Spleen (tissue), 7 donors: ENCODE results near the gene FBXW4.

Experiments
- POLR2A ChIP-seq, 3 donors: fragments of 450-650 bp; IDR thresholded peaks; one replicate each; pipeline ENCODE4 v1.5.1; 2017; ENCODE audit warnings: antibody characterized with exemption in 3 of 3, mild to moderate bottlenecking in 1 of 3
- TF ChIP-seq, protein P1 (sequence below), 11 experiments: fragments of 200-600 bp in 7 of 11; fragments of 450-650 bp in 4 of 11; sonication (generic) in 4 of 11; IDR thresholded peaks in 8 of 11; conservative IDR thresholded peaks in 3 of 11; 1 replicate in 7 of 11; 2 replicates in 4 of 11; pipeline versions ENCODE4 v1.4.0 to v1.8.0; 2016 to 2021; ENCODE audit warnings: antibody characterized with exemption in 11 of 11, inconsistent platforms in 4 of 11, mild to moderate bottlenecking in 1 of 11
- donor health status: DM: no; HTN: no; CAD: no; lungs with moderate emphysema.
- donor health status: DM: no; HTN: no; CAD: no.
- donor health status: DM: no; HTN: no; CAD: no.

DNA sequence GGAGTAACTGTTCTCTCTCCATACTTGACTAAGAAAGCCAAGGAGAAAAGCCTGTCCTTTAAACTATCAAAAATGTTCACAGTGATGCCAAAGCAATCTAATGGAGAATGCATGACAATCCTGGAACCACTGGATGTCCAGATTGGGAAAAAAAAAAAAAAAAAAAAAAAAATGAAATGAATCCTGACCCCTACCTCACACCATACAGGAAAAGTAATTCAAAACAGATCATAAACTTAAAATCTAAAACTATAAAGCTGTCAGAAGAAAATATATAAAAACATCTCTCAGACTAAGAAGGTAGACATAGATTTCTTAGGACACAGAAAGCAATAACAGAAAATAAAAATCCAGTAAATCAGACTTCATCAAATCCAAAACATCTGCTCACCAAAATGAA is 18.4 kb downstream of the FBXW4 start:
- TF ChIP-seq, protein P1, sequence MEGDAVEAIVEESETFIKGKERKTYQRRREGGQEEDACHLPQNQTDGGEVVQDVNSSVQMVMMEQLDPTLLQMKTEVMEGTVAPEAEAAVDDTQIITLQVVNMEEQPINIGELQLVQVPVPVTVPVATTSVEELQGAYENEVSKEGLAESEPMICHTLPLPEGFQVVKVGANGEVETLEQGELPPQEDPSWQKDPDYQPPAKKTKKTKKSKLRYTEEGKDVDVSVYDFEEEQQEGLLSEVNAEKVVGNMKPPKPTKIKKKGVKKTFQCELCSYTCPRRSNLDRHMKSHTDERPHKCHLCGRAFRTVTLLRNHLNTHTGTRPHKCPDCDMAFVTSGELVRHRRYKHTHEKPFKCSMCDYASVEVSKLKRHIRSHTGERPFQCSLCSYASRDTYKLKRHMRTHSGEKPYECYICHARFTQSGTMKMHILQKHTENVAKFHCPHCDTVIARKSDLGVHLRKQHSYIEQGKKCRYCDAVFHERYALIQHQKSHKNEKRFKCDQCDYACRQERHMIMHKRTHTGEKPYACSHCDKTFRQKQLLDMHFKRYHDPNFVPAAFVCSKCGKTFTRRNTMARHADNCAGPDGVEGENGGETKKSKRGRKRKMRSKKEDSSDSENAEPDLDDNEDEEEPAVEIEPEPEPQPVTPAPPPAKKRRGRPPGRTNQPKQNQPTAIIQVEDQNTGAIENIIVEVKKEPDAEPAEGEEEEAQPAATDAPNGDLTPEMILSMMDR (IDR thresholded peaks at IDR 0.05 in 8 of 11, conservative IDR thresholded peaks at IDR 0.05 in 3 of 11), result no peak
- no peak for TF ChIP-seq POLR2A (IDR thresholded peaks at IDR 0.05)
